Measurements from ENCODE around the gene DSCAML1.
"Not testable (repeated sequence)": the region's sequence is repeated elsewhere in the genome, so short reads cannot be mapped to it uniquely, and the experiment has no call there.

Gene DSCAML1

DNA sequence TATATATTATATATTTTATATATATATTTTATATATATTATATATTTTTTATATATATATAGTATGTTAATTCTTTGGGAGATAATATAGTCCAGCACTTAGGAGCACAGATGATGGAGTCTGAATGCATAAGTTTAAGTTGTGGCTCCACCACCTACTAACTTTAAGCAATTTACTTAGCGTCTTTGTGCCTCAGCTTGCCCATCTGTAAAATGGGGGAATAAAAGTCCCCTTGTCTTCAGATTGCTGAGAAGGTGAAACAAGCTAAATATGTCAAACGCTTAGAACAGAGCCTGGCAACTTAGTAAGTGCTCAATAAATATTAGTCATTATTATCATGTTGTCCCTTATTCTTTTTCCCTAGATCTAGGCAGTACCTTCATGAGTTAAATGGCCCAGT is 27.5 kb downstream of the DSCAML1 start:
- 100% methylated on average over 1 of the region's 2 CpGs; no CpG with 5 or more reads in 1 of the 2 experiments for WGBS, 2 experiments (ENCODE audit: insufficient coverage in 2 of 2)
- Histone ChIP-seq H3K4me1 (ENCODE audit: control insufficient read depth, insufficient read depth, low read length, poor library complexity, severe bottlenecking) (no peaks in the 10 kb centered on the region), H3K27ac (ENCODE audit: low read depth, low read length, severe bottlenecking) (no peak overlapping the region), H3K9me3 (ENCODE audit: control insufficient read depth, low read length) (no peaks in the 10 kb centered on the region), H3K36me3 (ENCODE audit: control insufficient read depth, insufficient read depth, low read length) (no peaks in the 10 kb centered on the region), H3K4me3 (ENCODE audit: extremely low read depth, insufficient read depth, low read length, poor library complexity, severe bottlenecking) (no peak overlapping the region)

GRCh38 chr11:117768506-117768905 is 28.5 kb downstream of the DSCAML1 start:
- no peaks in the 10 kb centered on the region for H3K36me3 ChIP-seq (ENCODE audit: control insufficient read depth, insufficient read depth, low read length)
- WGBS, 2 experiments (ENCODE audit: insufficient coverage in 2 of 2) = 80 to 100% methylated on average over 1 of the region's 2 CpGs

GRCh38 chr11:117767071-117767470 is 29.9 kb downstream of the DSCAML1 start:
- no peaks in the 10 kb centered on the region for H3K4me1 ChIP-seq (ENCODE audit: control insufficient read depth, insufficient read depth, low read length, poor library complexity, severe bottlenecking)
- H3K4me3 ChIP-seq (ENCODE audit: extremely low read depth, insufficient read depth, low read length, poor library complexity, severe bottlenecking) = no peak overlapping the region
- no peaks in the 10 kb centered on the region for H3K36me3 ChIP-seq (ENCODE audit: control insufficient read depth, insufficient read depth, low read length)
- no peak overlapping the region for H3K27ac ChIP-seq (ENCODE audit: low read depth, low read length, severe bottlenecking)
- WGBS, 2 experiments (ENCODE audit: insufficient coverage in 2 of 2) = 90 to 98% methylated on average over 7 to 8 of the region's 10 CpGs
- H3K9me3 ChIP-seq (ENCODE audit: control insufficient read depth, low read length) = no peaks in the 10 kb centered on the region

More at GRCh38 chr11:117768506-117768905, 28.5 kb downstream of the DSCAML1 start:
- H3K4me1 ChIP-seq (ENCODE audit: control insufficient read depth, insufficient read depth, low read length, poor library complexity, severe bottlenecking) = no peaks in the 10 kb centered on the region
- H3K27ac ChIP-seq (ENCODE audit: low read depth, low read length, severe bottlenecking) = no peak overlapping the region
- no peaks in the 10 kb centered on the region for H3K9me3 ChIP-seq (ENCODE audit: control insufficient read depth, low read length)
- no peak overlapping the region for H3K4me3 ChIP-seq (ENCODE audit: extremely low read depth, insufficient read depth, low read length, poor library complexity, severe bottlenecking)

- H3K27ac ChIP-seq (ENCODE audit: low read depth, low read length, severe bottlenecking) = no peak overlapping the region
- H3K4me1 ChIP-seq (ENCODE audit: control insufficient read depth, insufficient read depth, low read length, poor library complexity, severe bottlenecking) = no peaks in the 10 kb centered on the region
- H3K36me3 ChIP-seq (ENCODE audit: control insufficient read depth, insufficient read depth, low read length) = no peaks in the 10 kb centered on the region
- H3K9me3 ChIP-seq (ENCODE audit: control insufficient read depth, low read length) = no peaks in the 10 kb centered on the region
- H3K4me3 ChIP-seq (ENCODE audit: extremely low read depth, insufficient read depth, low read length, poor library complexity, severe bottlenecking) = no peak overlapping the region
- 87 to 93% methylated on average over 10 of the region's 10 CpGs for WGBS, 2 experiments (ENCODE audit: insufficient coverage in 2 of 2)
Measured at GRCh38 chr11:117766576-117766975, 30.4 kb downstream of the DSCAML1 start.

DNA sequence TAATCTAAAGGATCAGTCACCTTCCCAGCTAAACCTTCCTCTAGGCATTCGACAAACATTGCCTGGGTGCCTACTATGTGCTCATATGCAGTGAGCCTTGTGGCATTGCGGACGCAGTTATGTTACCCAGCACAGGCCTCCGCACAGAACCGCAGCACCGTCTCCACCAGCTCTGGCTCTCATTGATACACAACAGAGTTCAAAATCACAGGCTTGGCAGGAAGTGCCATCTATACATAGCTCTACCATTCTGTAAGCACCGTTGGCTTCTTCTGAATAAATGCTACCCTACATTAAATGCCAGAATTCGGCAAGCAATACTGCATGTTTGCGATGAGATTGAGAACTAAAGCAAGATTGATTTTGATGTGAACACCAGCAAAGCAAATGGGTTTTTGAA is 31.0 kb downstream of the DSCAML1 start:
- Histone ChIP-seq H3K4me3 (ENCODE audit: extremely low read depth, insufficient read depth, low read length, poor library complexity, severe bottlenecking) (no peak overlapping the region), H3K9me3 (ENCODE audit: control insufficient read depth, low read length) (no peaks in the 10 kb centered on the region)
- 93 to 94% methylated on average over 5 to 7 of the region's 9 CpGs for WGBS, 2 experiments (ENCODE audit: insufficient coverage in 2 of 2)

DNA sequence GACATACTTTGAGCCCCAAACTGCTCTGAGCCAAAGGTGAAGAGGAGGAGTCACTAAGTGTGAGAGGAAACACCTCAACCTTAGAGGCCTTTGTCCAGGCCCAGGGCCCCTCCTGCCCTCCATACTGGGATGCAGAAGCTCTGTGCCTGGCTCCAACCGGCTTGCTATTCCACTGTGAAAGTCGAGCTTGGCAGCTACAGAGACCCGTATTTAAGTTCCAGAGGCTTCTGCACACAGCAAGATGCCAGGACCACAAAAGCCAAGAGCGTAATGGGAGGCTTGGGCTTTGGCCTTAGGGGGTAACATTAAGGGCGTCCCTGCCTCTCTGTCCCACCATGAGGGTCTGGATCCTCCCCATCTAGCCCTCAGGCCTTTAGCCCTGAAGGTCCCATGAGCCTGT is 31.9 kb downstream of the DSCAML1 start:
- no peaks in the 10 kb centered on the region for H3K36me3 ChIP-seq (ENCODE audit: control insufficient read depth, insufficient read depth, low read length)
- H3K27ac ChIP-seq (ENCODE audit: low read depth, low read length, severe bottlenecking) = no peak overlapping the region
- no peak overlapping the region for H3K4me3 ChIP-seq (ENCODE audit: extremely low read depth, insufficient read depth, low read length, poor library complexity, severe bottlenecking)
- no peaks in the 10 kb centered on the region for H3K4me1 ChIP-seq (ENCODE audit: control insufficient read depth, insufficient read depth, low read length, poor library complexity, severe bottlenecking)
- H3K9me3 ChIP-seq (ENCODE audit: control insufficient read depth, low read length) = no peaks in the 10 kb centered on the region
- 73 to 84% methylated on average over 5 of the region's 5 CpGs for WGBS, 2 experiments (ENCODE audit: insufficient coverage in 2 of 2)

More for the DNA sequence above, 31.0 kb downstream of the DSCAML1 start:
- no peak overlapping the region for H3K27ac ChIP-seq (ENCODE audit: low read depth, low read length, severe bottlenecking)
- no peaks in the 10 kb centered on the region for H3K36me3 ChIP-seq (ENCODE audit: control insufficient read depth, insufficient read depth, low read length)
- H3K4me1 ChIP-seq (ENCODE audit: control insufficient read depth, insufficient read depth, low read length, poor library complexity, severe bottlenecking) = no peaks in the 10 kb centered on the region

- not testable (repeated sequence) for H3K9me3 ChIP-seq (ENCODE audit: control insufficient read depth, low read length); H3K4me3 ChIP-seq (ENCODE audit: extremely low read depth, insufficient read depth, low read length, poor library complexity, severe bottlenecking); H3K36me3 ChIP-seq (ENCODE audit: control insufficient read depth, insufficient read depth, low read length); H3K4me1 ChIP-seq (ENCODE audit: control insufficient read depth, insufficient read depth, low read length, poor library complexity, severe bottlenecking); H3K27ac ChIP-seq (ENCODE audit: low read depth, low read length, severe bottlenecking)
- WGBS, 2 experiments (ENCODE audit: insufficient coverage in 2 of 2) = 64 to 83% methylated on average over 2 to 4 of the region's 5 CpGs
Measured at GRCh38 chr11:117763465-117763864, 33.6 kb downstream of the DSCAML1 start.

DNA sequence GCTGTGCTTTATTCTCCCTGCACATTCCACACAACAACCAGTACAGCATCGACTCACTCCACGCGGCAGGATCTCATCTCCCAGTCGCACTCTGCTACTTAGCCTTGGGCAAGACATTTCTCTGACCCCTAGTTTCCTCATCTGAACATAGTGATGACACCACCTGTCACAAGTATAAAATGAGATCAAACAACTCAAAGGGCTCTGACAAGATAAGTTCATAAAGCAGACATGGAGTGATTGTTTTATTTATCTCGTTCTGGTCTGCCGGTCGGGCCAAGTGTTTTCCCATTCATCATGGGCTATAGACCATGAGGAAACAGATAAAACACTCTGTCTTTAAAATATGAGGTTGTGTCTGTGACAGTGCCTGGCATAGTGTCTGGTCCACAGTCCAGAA is 35.0 kb downstream of the DSCAML1 start:
- 77 to 90% methylated on average over 4 to 6 of the region's 7 CpGs for WGBS, 2 experiments (ENCODE audit: insufficient coverage in 2 of 2)

DNA sequence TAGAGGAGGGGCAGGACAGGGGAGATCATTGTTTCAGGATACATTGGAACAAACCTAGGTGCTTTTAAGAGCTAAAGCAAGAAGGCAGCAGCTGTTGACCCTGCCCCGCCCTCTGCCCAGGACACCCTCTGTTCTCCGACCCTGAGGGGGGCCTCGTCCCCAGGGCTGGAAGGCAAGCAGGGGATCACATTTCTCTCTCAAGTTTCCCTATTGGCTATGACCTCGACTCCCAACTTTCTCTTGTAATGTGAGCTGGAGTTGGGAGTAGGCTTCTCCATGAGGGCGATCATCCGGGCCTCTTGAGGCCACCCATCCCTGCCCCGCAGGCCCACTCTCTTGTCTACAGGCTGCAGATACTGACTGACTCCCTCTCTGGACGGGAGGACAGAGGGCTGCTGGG is 37.7 kb downstream of the DSCAML1 start:
- WGBS, 2 experiments (ENCODE audit: insufficient coverage in 2 of 2) = 72 to 82% methylated on average over 4 to 7 of the region's 8 CpGs
- H3K27ac ChIP-seq (ENCODE audit: low read depth, low read length, severe bottlenecking) = no peak overlapping the region

More for the DNA sequence above, 35.0 kb downstream of the DSCAML1 start:
- Histone ChIP-seq H3K36me3 (ENCODE audit: control insufficient read depth, insufficient read depth, low read length) (no peaks in the 10 kb centered on the region), H3K4me1 (ENCODE audit: control insufficient read depth, insufficient read depth, low read length, poor library complexity, severe bottlenecking) (no peaks in the 10 kb centered on the region), H3K27ac (ENCODE audit: low read depth, low read length, severe bottlenecking) (no peak overlapping the region), H3K9me3 (ENCODE audit: control insufficient read depth, low read length) (no peaks in the 10 kb centered on the region), H3K4me3 (ENCODE audit: extremely low read depth, insufficient read depth, low read length, poor library complexity, severe bottlenecking) (no peak overlapping the region)

GRCh38 chr11:117754030-117754429 is 43.0 kb downstream of the DSCAML1 start:
- H3K4me3 ChIP-seq (ENCODE audit: extremely low read depth, insufficient read depth, low read length, poor library complexity, severe bottlenecking) = no peak overlapping the region
- H3K27ac ChIP-seq (ENCODE audit: low read depth, low read length, severe bottlenecking) = no peak overlapping the region
- WGBS, 2 experiments (ENCODE audit: insufficient coverage in 2 of 2) = 73 to 77% methylated on average over 4 of the region's 4 CpGs
- no peaks in the 10 kb centered on the region for H3K4me1 ChIP-seq (ENCODE audit: control insufficient read depth, insufficient read depth, low read length, poor library complexity, severe bottlenecking)
- no peaks in the 10 kb centered on the region for H3K9me3 ChIP-seq (ENCODE audit: control insufficient read depth, low read length)
- H3K36me3 ChIP-seq (ENCODE audit: control insufficient read depth, insufficient read depth, low read length) = no peaks in the 10 kb centered on the region

More for the DNA sequence above, 37.7 kb downstream of the DSCAML1 start:
- H3K9me3 ChIP-seq (ENCODE audit: control insufficient read depth, low read length) = no peaks in the 10 kb centered on the region
- H3K36me3 ChIP-seq (ENCODE audit: control insufficient read depth, insufficient read depth, low read length) = no peaks in the 10 kb centered on the region
- H3K4me1 ChIP-seq (ENCODE audit: control insufficient read depth, insufficient read depth, low read length, poor library complexity, severe bottlenecking) = no peaks in the 10 kb centered on the region
- no peak overlapping the region for H3K4me3 ChIP-seq (ENCODE audit: extremely low read depth, insufficient read depth, low read length, poor library complexity, severe bottlenecking)

GRCh38 chr11:117752721-117753237 is 44.2 kb downstream of the DSCAML1 start:
- Histone ChIP-seq H3K4me3 (ENCODE audit: extremely low read depth, insufficient read depth, low read length, poor library complexity, severe bottlenecking) (no peak overlapping the region), H3K27ac (ENCODE audit: low read depth, low read length, severe bottlenecking) (no peak overlapping the region), H3K4me1 (ENCODE audit: control insufficient read depth, insufficient read depth, low read length, poor library complexity, severe bottlenecking) (no peaks in the 10 kb centered on the region), H3K36me3 (ENCODE audit: control insufficient read depth, insufficient read depth, low read length) (no peaks in the 10 kb centered on the region), H3K9me3 (ENCODE audit: control insufficient read depth, low read length) (no peaks in the 10 kb centered on the region)
- 81 to 90% methylated on average over 7 of the region's 9 CpGs for WGBS, 2 experiments (ENCODE audit: insufficient coverage in 2 of 2)
